Heart left ventricle (tissue), 16 donors: Measurements from ENCODE around the gene NFKB1. TPM values are rescaled to one million over a fixed set of nuclear protein-coding genes. Genes with fewer than 3 reads are reported as not detected.

Experiments
- ATAC-seq, 4 donors: fragments of 200-7000 bp; cut with Tn5 transposase; one replicate each; pipeline ENCODE4 v1.9.1; 2020 to 2022; ENCODE audit warnings: moderate library complexity in 4 of 4, mild to moderate bottlenecking in 3 of 4, moderate number of reproducible peaks in 1 of 4
- DNase-seq, 5 donors: peaks; one replicate each; pipeline ENCODE4 v3.0.0-alpha.2; 2020
- H3K27ac ChIP-seq, 12 donors: fragments of 200-600 bp; sonication (generic) in 4 of 12; one replicate each; pipeline versions ENCODE4 v1.5.0 to v1.8.0; 2016 to 2022; ENCODE audit warnings: mild to moderate bottlenecking in 2 of 12
- H3K27me3 ChIP-seq, 9 donors: fragments of 200-600 bp; sonication (generic) in 2 of 9; one replicate each; pipeline versions ENCODE4 v1.5.1 to v1.8.0; 2016 to 2022; ENCODE audit warnings: mild to moderate bottlenecking in 3 of 9
- H3K36me3 ChIP-seq, 9 donors: fragments of 200-600 bp; sonication (generic) in 2 of 9; one replicate each; pipeline versions ENCODE4 v1.5.0 to v1.8.0; 2018 to 2022; ENCODE audit warnings: mild to moderate bottlenecking in 2 of 9
- H3K4me1 ChIP-seq, 12 donors: fragments of 200-600 bp; sonication (generic) in 4 of 12; one replicate each; pipeline versions ENCODE4 v1.5.0 to v1.8.0; 2016 to 2022; ENCODE audit warnings: mild to moderate bottlenecking in 3 of 12
- H3K4me3 ChIP-seq, 12 donors: fragments of 200-600 bp; sonication (generic) in 4 of 12; one replicate each; pipeline versions ENCODE4 v1.5.0 to v1.8.0; 2017 to 2022; ENCODE audit warnings: mild to moderate bottlenecking in 9 of 12, moderate library complexity in 4 of 12
- H3K9me3 ChIP-seq, 12 donors: fragments of 200-600 bp; sonication (generic) in 4 of 12; one replicate each; pipeline versions ENCODE4 v1.5.0 to v1.8.0; 2016 to 2022; ENCODE audit warnings: mild to moderate bottlenecking in 1 of 12
- CTCF ChIP-seq, 12 donors: fragments of 200-600 bp; sonication (generic) in 4 of 12; IDR thresholded peaks; one replicate each; pipeline versions ENCODE4 v1.5.0 to v1.8.0; 2018 to 2022; ENCODE audit warnings: antibody characterized with exemption in 12 of 12, mild to moderate bottlenecking in 5 of 12
- POLR2A ChIP-seq, 2 donors: fragments of 450-650 bp; IDR thresholded peaks; one replicate each; pipeline ENCODE4 v1.6.1; 2017; ENCODE audit warnings: antibody characterized with exemption in 2 of 2, mild to moderate bottlenecking in 2 of 2, moderate library complexity in 2 of 2
- WGBS, 4 donors: extraction: QIAGEN DNeasy Blood & Tissue Kit in 2 of 4; methylation state at CpG; one replicate each; pipeline versions ENCODE4 v1.1.5 to v1.1.7; 2013 to 2018; 5-methylcytosine and 5-hydroxymethylcytosine counted together
- intact Hi-C, 10 donors: fragments of 100-400 bp; cut with DNase I; formaldehyde crosslinking; loops; one replicate each; pipeline versions ENCODE4 v1.11.1 to v1.14.2; 2022
- polyA plus RNA-seq, 2 donors: library from polyadenylated mRNA; stranded (reverse); fragments of 200-250 nt; gene quantifications; one replicate each; pipeline ENCODE4 v1.2.3, GENCODE V29; 2013
- total RNA-seq, 9 donors: library from RNA; depleted of rRNA in 2 of 9; stranded (reverse); fragments of >200 nt in 2 of 9; fragmentation: NEBNext Ultra II Directional in 3 of 9; extraction: Animal tissue kit (Norgen Biotek cat#: 25700) in 3 of 9; gene quantifications; one replicate each; pipeline versions ENCODE4 v1.1.0 to v1.2.4, GENCODE V29; 2016 to 2023
- donor health status: ischemic (EF 13 %, LVEDD 7.1; RV severe dilation, severe dysfunction).
- donor health status: healthy with polysubstance abuse.
- donor health status: DM: no; HTN: yes; CAD: no.
- donor health status: DM: no; HTN: no; CAD: no.
- donor health status: ischemic (EF 25% LVEDD 6.9; RV normal size, moderate dysfunction).
- donor health status: ischemic (EF 25% LVEDD 5.7; RV mildly dilated, moderate dysfunction).
- donor health status: healthy.
- donor health status: DM: yes; HTN: yes; CAD: no.
- donor health status: ischemic (EF 35%, LVEDD 5.7; RV mildly dilated, moderate dysfunction).
- donor health status: nonischemic (EF 11% LVEDD 7.7; RV severe dilation, severe dysfunction).
- donor health status: DM: yes; HTN: yes; CAD: no.
- donor health status: PGD.
- donor health status: ischemic (EF 29% LVEDD 5.4; RV normal size, mild dysfunction).
- donor health status: nonischemic (EF 23%, LVEDD 6.1; RV moderate dilation, normal function).

The NFKB1 gene
- total and polyA plus RNA-seq, 11 donors, result 4.8 to 34.1 (median 19.2) TPM

- Histone ChIP-seq H3K4me1 (peaks cover 0 to 19% (median 4%) of the 10 kb centered on the region in 12 donors), H3K27me3 (no peaks in the 10 kb centered on the region), H3K9me3 (no peaks in the 10 kb centered on the region), H3K36me3 (peaks cover 0 to 16% (median 16%) of the 10 kb centered on the region in 9 donors), H3K4me3 (peak overlapping the region in 7 of 12 donors; percentile 1 to 35 (median 17)), H3K27ac (peak overlapping the region in 1 of 12 donors; percentile 58)
- WGBS, 4 donors, result 69 to 74% (median 72%) methylated on average over 8 of the region's 8 CpGs
- TF ChIP-seq POLR2A (IDR thresholded peaks at IDR 0.05), result no peak
- peak; percentile 18 to 64 (median 46) for TF ChIP-seq CTCF (IDR thresholded peaks at IDR 0.05)
- intact Hi-C loops, result loop anchor here in 9 of 10 donors (1.0 to 10.0 kb wide), 13 partner anchors 169 to 476 kb away; partner anchors contain the start of genes BDH2 (in 5 of the 9), UBE2D3 (in 2 of the 9), CISD2 (in 1 of the 9) and SLC39A8 (in 1 of the 9)
- DNase-seq (no peak), ATAC-seq (peak; percentile 91 to 95 (median 92))
Observed at GRCh38 chr4:102620697-102621497, 119.7 kb downstream of the NFKB1 start.

GRCh38 chr4:102623622-102624021 lies 122.5 kb downstream of the NFKB1 start:
- Histone ChIP-seq H3K36me3 (no peaks in the 10 kb centered on the region), H3K27ac (no peak overlapping the region), H3K4me3 (no peak overlapping the region), H3K27me3 (no peaks in the 10 kb centered on the region), H3K4me1 (peaks cover 0 to 17% (median 4%) of the 10 kb centered on the region in 12 donors), H3K9me3 (no peaks in the 10 kb centered on the region)
- intact Hi-C loops, result loop anchor here (2.0 to 10.0 kb wide), 12 partner anchors 171 to 474 kb away; partner anchors contain the start of genes BDH2 (in 5 of the 10), UBE2D3 (in 2 of the 10), CISD2 (in 1 of the 10) and SLC39A8 (in 1 of the 10)
- no peak for DNase-seq
- peak in 2 of 12 donors; percentile 10 to 23 for TF ChIP-seq CTCF (IDR thresholded peaks at IDR 0.05)
- no peak for TF ChIP-seq POLR2A (IDR thresholded peaks at IDR 0.05)
- 58 to 74% (median 63%) methylated on average over 5 of the region's 5 CpGs for WGBS, 4 donors
- no peak for ATAC-seq

DNA sequence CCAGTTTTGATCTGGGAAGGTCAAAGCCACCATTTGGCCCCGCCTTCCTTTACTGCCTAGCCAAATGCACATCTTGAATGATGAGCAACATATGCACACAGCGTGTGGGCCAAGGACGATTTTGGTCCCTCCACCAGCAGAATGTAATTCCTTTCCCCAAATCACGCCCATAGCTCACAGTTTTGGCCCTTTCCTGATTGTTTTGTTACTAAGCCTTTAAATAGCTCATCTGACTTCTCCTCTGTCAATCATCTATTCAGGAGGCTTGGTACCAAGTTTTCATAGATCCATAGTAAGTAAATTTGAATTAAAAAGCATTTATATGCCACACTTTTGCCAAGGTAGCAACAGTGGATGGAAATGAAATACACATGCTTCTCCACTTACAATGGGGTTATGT lies 123.3 kb downstream of the NFKB1 start:
- DNase-seq, result no peak
- no peaks in the 10 kb centered on the region for H3K36me3 ChIP-seq
- TF ChIP-seq POLR2A (IDR thresholded peaks at IDR 0.05) (no peak), CTCF (IDR thresholded peaks at IDR 0.05) (no peak)
- intact Hi-C loops, result loop anchor here in 9 of 10 donors (5.0 to 10.0 kb wide), 10 partner anchors 172 to 473 kb away; partner anchors contain the start of genes BDH2 (in 5 of the 9), UBE2D3 (in 2 of the 9), CISD2 (in 1 of the 9) and SLC39A8 (in 1 of the 9)
- no peak overlapping the region for H3K4me3 ChIP-seq
- H3K9me3 ChIP-seq, result no peaks in the 10 kb centered on the region
- no peaks in the 10 kb centered on the region for H3K27me3 ChIP-seq
- peaks cover 0 to 17% (median 4%) of the 10 kb centered on the region in 12 donors for H3K4me1 ChIP-seq
- WGBS, 4 donors, result 92 to 93% (median 93%) methylated on average over 4 of the region's 4 CpGs
- ATAC-seq, result no peak
- H3K27ac ChIP-seq, result no peak overlapping the region
